ENCODE data around the gene GABRD.

Gene GABRD

DNA sequence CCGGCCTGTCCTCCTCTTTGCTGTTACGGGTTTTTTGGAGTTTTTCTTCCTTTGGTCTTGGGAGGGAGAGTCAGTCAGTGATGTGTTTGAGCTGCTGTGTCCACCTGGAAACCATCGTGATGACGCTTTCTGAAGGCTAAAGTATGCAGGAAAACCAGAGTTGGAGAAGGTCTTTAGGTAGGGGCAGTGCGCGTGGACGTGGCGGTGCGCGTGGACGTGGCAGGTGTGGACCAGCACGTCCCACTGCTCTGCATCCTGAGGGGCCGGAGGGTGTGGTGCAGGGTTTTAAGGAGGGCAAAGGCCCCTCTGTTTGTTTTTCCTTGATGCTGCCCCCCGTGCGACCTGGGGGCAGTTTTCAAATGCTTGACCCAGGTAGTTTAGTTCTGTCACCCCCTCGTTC lies 61.0 kb downstream of the GABRD start:
- no peak for DNase-seq (ENCODE audit: insufficient read length, low spot score)
- no peak for TF ChIP-seq CTCF (IDR thresholded peaks at IDR 0.05; ENCODE audit: insufficient read depth, missing control alignments)
- no peak for FAIRE-seq

Data from D721Med (cell line).